Measurements from ENCODE around the gene BFSP2.

BFSP2 gene

GRCh38 chr3:133377396-133377795 is 22.5 kb upstream of the BFSP2 start:
- no peak overlapping the region for H3K4me3 Mint-ChIP-seq
- H3K9me3 Mint-ChIP-seq: no peaks in the 10 kb centered on the region
- no peaks in the 10 kb centered on the region for H3K36me3 Mint-ChIP-seq (ENCODE audit: low read depth)
- peaks cover 9% of the 10 kb centered on the region for H3K27me3 Mint-ChIP-seq (ENCODE audit: low read depth)
- peaks cover 6% of the 10 kb centered on the region for H3K4me1 Mint-ChIP-seq
- H3K27ac Mint-ChIP-seq: no peak overlapping the region
- peak; percentile 44 to 49 (median 45) for TF ChIP-seq CTCF (IDR thresholded peaks at IDR 0.05; ENCODE audit: unreplicated experiment in 3 of 3)

GRCh38 chr3:133379926-133380325 is 19.9 kb upstream of the BFSP2 start:
- Mint-ChIP-seq H3K36me3 (ENCODE audit: low read depth) (no peaks in the 10 kb centered on the region), H3K4me3 (no peak overlapping the region), H3K9me3 (no peaks in the 10 kb centered on the region), H3K4me1 (peaks cover 16% of the 10 kb centered on the region), H3K27me3 (ENCODE audit: low read depth) (peaks cover 16% of the 10 kb centered on the region), H3K27ac (no peak overlapping the region)
- no peak for TF ChIP-seq CTCF (IDR thresholded peaks at IDR 0.05; ENCODE audit: unreplicated experiment in 3 of 3)

GRCh38 chr3:133380481-133381225 is 19.2 kb upstream of the BFSP2 start:
- Mint-ChIP-seq H3K27ac (no peak overlapping the region), H3K4me1 (peaks cover 16% of the 10 kb centered on the region), H3K4me3 (no peak overlapping the region), H3K27me3 (ENCODE audit: low read depth) (peaks cover 20% of the 10 kb centered on the region), H3K9me3 (no peaks in the 10 kb centered on the region), H3K36me3 (ENCODE audit: low read depth) (no peaks in the 10 kb centered on the region)
- no peak for TF ChIP-seq CTCF (IDR thresholded peaks at IDR 0.05; ENCODE audit: unreplicated experiment in 3 of 3)

GRCh38 chr3:133381346-133382109 is 18.3 kb upstream of the BFSP2 start:
- Mint-ChIP-seq H3K4me3 (no peak overlapping the region), H3K27me3 (ENCODE audit: low read depth) (peaks cover 25% of the 10 kb centered on the region), H3K9me3 (no peaks in the 10 kb centered on the region), H3K27ac (peak overlapping the region in 1 of 3 experiments; percentile 5), H3K4me1 (peaks cover 16% of the 10 kb centered on the region), H3K36me3 (ENCODE audit: low read depth) (no peaks in the 10 kb centered on the region)
- no peak for TF ChIP-seq CTCF (IDR thresholded peaks at IDR 0.05; ENCODE audit: unreplicated experiment in 3 of 3)

- Mint-ChIP-seq H3K27me3 (ENCODE audit: low read depth) (peaks cover 30% of the 10 kb centered on the region), H3K27ac (no peak overlapping the region), H3K4me1 (peaks cover 10% of the 10 kb centered on the region), H3K36me3 (ENCODE audit: low read depth) (no peaks in the 10 kb centered on the region), H3K9me3 (no peaks in the 10 kb centered on the region), H3K4me3 (no peak overlapping the region)
- TF ChIP-seq CTCF (IDR thresholded peaks at IDR 0.05; ENCODE audit: unreplicated experiment in 3 of 3): no peak
These were observed 16.7 kb upstream of the BFSP2 start for GRCh38 chr3:133383175-133383574.

Measured in nephron (organoid).